NCI-H2227 (cell line): Measurements from ENCODE around the gene MYRF.

Source experiments
- DNase-seq: peaks from one replicate; lab custom pipeline; 2025; ENCODE audit not compliant: unreplicated experiment; lab: John Stamatoyannopoulos, UW

The MYRF gene

DNA sequence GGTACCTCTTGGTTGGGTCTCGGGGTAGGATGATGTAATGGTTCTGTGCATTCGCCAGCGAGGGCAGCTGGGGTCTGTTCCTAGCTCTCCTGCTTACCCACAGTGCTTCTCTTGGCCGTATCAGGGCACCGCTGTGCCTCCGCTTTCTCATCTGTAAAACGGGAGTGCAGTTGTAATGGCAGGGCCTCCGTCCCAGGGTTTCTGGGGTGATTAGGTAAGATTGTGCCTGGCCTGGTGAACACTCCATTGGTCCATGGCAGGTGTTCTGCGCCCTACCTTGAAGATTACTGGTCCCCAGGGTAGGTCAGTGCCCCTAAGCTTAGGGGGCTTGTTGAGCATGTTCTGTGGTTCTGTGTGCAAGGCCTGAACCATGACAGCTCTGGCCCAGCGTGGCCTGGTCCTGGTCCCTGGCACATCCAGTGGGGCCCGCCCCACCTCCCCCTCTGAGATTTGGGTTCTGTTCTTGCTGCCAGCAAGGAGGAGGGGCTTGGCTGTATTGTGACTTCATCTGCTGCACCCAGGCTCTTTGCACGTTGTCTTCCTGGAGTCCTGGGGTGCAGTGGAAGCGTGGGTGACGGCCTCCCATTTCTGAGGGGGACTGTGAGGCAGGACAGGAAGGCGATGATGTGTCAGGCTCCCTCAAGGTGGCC is 4.9 kb downstream of the MYRF start:
- DNase-seq: no peak

- DNase-seq: no peak
Observed at GRCh38 chr11:61760946-61761345, 8.5 kb downstream of the MYRF start.

DNA sequence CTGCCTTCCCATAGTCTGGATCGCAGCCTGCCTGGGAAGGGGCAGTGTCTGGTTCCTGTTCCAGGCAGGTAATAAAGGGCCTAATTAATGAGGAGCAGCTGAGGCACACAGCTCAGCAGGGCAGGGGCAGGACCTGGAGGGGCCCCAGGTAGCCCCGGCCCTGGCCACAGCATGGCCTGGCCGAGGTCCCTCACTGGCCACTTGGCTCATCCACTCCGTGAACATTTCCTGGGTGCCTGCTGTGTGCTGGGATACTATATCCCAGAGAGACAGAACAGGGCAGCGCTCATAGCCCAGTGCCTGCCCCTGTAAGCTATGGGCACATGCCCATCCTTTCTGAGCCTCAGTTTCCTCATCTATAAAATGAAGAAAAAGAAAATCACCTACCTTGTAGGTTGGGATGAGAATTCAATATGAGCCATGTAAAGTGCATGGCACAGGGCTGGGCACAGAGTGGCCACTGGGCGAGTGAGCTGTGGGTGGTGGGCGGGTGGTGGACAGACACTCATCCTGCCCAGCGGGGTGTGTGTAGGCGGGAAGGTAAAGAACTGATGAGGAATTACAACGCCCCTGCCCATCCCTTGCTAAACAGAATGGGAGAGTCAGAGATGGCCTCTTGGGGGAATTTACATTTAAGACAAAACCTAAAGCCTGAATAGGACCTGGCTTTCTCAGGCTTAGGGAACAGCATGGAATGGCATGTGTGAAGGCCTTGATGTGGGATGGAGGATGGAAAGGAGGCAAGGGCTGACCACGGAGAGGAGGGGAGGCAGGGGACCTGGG is 9.2 kb downstream of the MYRF start:
- DNase-seq: no peak

DNA sequence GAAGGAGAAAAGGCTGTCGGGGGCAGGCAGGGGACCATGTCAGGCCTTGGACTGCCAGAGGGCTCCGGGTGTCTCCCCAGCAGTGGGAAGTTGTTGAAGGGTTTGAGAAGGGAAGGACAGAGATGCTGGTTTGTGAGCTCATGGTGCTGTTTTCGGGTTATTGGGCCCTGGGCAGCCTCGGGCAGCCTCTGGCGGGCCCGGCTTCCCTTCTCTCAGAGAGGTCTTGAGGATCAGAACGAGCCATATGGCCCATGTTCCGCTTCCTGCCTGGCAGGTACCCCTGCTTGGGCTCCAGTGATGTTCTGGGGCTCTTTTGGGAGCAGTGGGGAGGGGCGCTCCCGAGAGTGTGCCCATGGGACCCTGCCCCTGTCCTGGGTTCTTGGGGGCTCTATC is 9.8 kb downstream of the MYRF start:
- no peak for DNase-seq

DNA sequence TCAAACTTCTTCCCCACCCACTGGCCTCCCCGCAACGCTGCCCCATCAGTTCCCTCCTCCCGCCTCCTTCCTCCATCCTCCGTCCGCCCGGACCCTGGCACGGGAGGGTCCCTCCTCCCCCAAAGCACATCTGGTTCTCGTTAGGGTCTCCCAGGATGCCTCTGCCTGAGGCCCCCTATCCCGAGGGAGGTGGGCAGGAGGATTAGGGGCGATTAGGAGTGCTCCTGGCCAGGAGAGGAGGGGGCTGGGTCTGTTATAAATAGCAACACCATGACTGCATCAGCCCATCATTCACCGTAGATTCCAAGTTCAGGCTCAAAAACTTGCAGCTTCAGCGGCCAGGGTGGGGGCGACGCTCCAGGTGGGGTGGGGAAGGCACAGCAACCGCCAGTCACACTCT is 10.4 kb downstream of the MYRF start:
- DNase-seq: no peak

GRCh38 chr11:61763930-61764605 is 11.6 kb downstream of the MYRF start:
- DNase-seq: no peak

DNA sequence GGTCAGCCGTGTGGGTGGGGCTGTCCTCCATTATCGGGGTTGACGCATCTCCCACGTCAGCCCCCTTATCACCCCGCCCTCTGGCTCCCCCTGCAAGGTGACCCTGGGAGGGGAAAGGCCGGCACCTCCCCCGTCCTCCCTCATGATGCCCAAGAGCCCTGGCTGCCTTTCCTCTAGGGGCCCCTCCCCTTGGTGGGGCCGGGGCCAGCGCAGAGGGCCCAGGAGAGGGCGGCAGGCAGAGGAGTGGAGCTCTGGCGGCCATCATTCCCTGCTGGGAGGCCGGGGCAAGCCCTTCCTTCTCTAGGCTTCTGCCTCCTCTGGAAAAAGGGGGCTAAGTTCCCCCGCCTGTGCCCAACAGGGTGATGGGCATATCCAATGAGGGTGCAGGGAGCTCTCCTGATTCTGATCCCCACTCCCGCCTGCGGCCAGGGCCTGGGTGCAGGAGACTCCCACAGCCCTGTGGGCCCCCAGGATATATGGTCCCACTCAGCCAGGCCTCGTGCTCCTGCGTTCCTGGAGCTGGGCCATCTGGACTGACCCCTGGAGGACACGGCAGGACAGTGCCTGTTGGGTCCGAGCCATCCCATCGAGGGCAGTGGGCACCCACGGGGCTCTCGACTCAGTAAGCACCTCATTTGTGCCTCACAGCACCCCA is 12.3 kb downstream of the MYRF start:
- no peak for DNase-seq

- DNase-seq: no peak
Observed at GRCh38 chr11:61765550-61766253, 13.3 kb downstream of the MYRF start.

GRCh38 chr11:61766353-61766841 is 14.0 kb downstream of the MYRF start:
- DNase-seq: no peak

DNA sequence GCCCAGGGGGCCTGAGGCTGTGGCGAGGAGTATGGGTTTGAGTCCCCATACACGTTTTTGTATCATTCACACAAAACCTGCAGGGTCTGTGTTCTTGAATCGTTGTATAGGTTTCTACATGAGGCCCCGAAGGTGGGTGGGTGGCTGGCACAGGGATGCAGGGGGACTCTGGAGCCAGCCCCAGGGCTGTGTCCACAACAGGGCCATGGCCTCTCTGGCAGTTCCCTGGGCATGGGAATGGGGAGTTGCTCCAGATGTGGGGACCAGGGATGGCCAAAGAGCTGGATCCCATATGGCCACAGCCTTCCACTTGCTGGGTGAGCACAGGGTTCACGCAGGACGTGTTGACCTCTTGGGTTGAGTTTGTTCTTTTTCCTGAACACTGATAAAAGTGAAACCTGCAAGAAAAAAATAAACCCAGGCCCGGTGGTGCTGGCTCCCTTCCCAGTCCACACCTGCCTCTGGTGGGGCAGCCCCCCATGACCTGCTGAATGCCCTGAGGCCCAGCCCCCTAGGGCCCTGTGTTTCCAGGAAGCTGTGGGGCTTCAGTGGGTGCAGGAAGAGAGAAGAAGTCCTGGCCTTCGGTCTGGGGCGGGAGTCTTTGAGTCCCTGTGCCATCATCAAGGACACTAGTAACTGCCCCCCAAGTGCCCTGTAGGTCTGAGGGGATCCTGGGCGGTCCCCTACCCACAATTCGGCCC is 16.1 kb downstream of the MYRF start:
- DNase-seq: no peak

DNA sequence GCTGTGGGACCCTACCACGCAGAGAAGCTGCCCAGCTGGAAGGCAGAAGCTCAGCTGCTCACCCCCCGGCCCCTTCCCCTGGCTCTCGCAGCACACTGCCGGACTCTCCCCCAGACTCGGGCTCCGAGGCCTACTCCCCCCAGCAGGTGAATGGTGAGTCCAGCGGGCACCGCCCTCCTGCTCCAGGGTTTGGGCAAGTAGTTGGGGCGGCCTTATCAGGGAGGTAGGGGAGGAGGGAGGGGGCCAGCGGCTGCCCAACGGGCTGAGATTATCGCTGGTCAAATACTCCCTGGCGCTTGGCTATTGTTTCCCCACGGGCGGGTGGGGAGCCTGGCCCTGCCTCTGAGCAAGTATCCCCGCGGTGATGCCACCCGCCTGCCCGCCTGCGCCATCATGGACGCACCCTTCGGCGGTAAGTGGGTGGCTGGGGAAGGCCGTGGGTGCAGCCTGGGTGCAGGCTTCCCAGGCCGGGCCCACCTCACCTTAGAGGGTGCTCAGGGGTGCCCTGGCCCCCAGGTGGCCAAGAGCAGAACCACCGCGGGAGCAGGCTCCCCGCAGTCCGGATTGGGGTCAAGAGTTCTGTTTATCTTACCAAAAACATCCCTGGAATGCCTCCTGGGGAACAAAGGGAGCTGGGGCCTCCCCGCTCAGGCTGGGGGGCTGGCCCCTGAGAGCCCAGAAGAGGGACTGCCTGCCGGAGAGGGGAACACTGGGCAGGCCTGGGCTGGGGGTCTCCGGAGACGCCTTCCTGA is 16.9 kb downstream of the MYRF start:
- no peak for DNase-seq

DNA sequence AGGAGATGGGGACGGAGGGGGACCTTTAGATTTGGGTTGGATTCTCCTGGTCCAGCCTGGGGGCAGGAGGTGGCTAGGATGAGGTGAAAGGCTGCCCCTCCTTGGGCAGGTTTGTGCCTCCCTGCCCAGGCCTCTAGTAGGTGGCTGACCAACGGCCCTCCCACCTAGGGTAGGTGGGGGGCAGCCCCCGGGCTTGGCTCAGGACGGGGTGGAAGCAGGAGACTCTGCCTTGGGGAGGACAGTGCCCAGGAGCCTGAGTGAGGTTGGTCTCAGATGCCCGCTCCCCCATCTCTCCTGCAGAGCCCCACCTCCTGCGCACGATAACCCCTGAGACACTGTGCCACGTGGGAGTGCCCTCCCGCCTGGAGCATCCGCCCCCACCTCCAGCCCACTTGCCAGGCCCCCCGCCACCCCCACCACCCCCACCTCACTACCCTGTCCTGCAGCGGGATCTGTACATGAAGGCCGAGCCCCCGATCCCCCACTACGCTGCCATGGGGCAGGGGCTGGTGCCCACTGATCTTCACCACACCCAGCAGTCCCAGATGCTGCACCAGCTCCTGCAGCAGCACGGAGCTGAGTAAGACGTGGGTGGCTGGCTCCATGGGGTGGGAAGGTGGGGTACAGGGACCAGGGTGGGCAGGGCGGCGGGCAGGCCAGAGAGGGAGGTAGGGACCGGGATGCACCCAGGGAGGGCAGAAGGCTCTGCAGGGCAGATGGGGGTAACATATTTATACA is 17.7 kb downstream of the MYRF start:
- no peak for DNase-seq

- DNase-seq: no peak
Observed at GRCh38 chr11:61771195-61771894, 18.9 kb downstream of the MYRF start.

- no peak for DNase-seq
Observed at GRCh38 chr11:61771985-61772455, 19.6 kb downstream of the MYRF start.

DNA sequence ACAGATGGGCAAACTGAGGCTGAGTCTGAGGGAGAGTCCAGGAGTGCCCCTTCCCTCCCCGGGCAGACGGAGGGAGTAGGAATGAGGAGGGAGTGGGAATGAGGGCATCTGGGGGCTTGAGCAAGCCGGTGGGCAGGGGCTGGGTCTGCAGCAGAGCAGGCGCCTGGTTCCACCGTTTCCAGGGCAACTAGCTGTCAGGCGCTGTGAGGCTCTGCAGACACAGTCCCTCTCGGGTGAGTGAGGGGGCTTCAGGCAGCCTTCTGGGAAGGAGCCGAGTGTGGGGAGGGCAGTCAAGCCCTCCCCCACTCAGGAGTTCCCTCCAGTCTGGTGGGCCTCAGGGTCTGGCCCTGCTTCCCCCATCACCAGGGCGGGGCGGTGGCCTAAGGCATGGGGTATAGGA is 20.9 kb downstream of the MYRF start:
- peak; percentile 46 for DNase-seq

DNA sequence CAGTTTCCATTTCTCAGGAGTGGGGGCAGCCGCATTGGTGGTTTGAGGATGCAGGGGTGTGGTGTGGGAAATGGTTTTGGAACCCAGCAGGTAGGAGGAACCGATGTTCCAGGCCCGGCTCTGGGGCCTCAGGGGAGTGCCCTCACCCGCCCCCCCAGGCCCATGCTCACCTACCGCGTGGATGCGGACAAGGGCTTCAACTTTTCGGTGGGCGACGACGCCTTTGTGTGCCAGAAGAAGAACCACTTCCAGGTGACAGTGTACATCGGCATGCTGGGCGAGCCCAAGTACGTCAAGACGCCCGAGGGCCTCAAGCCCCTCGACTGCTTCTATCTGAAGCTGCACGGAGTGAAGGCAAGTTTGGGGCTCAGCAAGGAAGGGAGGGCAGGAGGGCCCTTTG is 21.4 kb downstream of the MYRF start:
- DNase-seq: no peak

DNA sequence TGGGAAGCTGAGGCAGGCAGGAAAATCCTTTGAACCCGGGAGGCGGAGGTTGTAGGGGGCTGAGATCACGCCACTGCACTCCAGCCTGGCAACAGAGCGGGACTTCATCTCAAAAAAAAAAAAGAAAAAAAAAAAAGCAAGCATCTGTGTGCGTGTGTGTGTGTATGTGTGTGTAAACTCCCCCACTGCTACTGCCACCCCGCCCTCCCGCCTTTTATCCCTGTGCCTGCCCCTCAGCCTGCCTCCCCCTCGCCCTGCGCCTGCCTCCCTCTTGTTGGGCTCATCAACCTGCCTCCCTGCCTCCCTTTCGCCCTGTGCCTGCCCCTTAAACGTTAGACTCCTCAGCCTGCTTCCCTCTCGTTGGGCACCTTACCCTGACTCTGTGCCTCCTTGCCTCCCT is 22.0 kb downstream of the MYRF start:
- no peak for DNase-seq

DNA sequence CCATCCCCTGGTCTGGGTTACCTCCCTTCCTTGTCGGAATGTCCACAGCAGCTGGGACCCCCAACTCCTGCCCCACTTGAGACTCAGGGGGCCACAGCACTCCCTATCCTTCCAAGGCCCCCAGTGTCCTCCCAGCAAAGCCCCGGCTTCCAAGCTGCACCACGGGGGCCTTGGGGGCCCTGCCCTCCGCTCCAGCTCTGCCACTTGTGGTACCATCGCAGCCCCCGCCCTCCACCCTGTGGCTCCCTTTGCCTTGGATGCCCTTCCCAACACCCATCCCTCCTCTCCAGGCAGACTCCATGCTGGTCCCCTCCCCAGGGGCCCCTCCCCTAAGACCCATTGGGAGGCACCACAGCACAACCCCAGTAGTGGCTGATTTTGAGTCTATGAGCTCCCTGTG is 22.7 kb downstream of the MYRF start:
- no peak for DNase-seq
